GM12875 (cell line): ENCODE results near the gene TRERF1.

Source experiments
- H3K4me3 ChIP-seq: one replicate; pipeline ENCODE4 v1.5.1; 2011; ENCODE audit warnings: low read depth, low read length, control low read depth
- TF ChIP-seq, protein P1 (sequence below): IDR thresholded peaks from 2 replicates; pipeline ENCODE4 v1.5.1; 2011; ENCODE audit warnings: low read depth, mild to moderate bottlenecking, control low read depth, inconsistent platforms, low read length, moderate library complexity, borderline replicate concordance; ENCODE audit not compliant: insufficient read depth

Gene TRERF1

DNA sequence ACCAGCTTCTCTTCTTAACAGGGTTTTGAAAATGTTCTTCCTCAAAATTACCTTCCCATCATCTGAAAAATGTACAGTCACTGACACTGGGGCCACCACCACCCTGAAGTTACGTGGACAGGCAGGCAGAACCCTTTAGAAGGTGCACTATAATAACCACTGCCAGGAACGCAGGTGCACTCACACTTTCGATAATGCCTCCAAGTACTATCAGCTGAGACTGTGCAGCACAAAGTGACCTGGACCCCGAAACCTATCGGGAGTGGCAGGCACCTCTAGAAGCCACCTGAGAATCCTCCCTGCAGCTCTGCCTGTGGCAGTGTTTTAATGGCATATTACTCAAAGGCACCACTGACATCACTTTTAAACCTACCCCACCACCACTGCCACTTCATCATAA lies 66.4 kb downstream of the TRERF1 start:
- TF ChIP-seq, protein P1, sequence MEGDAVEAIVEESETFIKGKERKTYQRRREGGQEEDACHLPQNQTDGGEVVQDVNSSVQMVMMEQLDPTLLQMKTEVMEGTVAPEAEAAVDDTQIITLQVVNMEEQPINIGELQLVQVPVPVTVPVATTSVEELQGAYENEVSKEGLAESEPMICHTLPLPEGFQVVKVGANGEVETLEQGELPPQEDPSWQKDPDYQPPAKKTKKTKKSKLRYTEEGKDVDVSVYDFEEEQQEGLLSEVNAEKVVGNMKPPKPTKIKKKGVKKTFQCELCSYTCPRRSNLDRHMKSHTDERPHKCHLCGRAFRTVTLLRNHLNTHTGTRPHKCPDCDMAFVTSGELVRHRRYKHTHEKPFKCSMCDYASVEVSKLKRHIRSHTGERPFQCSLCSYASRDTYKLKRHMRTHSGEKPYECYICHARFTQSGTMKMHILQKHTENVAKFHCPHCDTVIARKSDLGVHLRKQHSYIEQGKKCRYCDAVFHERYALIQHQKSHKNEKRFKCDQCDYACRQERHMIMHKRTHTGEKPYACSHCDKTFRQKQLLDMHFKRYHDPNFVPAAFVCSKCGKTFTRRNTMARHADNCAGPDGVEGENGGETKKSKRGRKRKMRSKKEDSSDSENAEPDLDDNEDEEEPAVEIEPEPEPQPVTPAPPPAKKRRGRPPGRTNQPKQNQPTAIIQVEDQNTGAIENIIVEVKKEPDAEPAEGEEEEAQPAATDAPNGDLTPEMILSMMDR: no peak
- no peak overlapping the region for H3K4me3 ChIP-seq

DNA sequence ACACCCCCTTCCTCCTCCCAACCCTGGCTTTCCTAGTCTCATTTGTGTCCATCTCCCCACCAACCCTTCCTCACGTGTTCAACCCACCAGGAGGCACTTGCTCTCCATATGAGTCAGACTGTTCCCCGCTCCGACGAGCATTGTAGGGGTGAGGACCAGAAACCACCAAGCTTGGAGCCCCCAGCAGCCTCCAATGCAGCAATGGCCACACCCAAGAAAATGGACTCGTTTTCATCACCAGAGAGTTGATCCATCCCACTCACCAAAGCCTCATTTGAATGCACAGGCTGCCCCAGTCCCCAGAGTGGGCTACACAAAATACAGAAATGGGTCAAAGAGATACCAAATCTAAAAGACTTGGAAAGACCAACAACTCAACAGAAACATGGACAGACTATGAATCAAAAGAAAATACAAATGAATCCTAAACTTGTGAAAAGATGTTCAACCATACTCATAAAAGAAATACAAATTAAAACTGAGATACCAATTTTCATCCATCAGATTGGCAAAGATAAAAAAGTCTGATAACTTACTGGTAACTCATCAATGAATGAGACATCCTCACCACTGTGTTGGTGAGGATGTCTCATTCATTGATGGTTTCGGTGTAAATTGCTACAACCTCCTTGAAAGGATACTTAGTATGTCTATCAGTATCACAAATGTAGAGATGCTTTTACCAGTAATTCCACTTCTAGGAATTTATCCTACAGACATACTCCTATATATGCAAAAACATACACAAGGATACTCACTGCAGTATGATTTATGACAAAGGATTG lies 68.1 kb downstream of the TRERF1 start:
- TF ChIP-seq, protein P1: no peak
- H3K4me3 ChIP-seq: no peak overlapping the region

DNA sequence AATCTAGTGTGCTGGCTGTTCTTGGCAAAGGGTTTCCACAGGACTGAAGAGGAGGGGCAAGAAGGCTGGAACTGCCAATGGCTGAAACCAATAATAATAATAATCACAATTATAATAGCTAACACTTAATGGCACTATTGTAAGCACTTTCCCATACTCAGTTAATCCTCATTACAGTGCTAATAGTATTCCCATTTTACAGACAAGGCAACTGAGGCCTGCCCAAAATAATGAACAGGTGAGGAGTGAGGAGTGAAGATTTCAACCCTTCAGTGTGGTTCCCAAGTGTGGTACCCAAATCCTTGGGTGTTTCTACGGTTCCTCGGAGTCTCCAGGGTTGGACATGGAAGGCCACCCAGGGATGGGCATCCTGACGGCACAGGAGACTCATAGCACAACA lies 69.9 kb downstream of the TRERF1 start:
- no peak overlapping the region for H3K4me3 ChIP-seq
- TF ChIP-seq, protein P1: no peak

DNA sequence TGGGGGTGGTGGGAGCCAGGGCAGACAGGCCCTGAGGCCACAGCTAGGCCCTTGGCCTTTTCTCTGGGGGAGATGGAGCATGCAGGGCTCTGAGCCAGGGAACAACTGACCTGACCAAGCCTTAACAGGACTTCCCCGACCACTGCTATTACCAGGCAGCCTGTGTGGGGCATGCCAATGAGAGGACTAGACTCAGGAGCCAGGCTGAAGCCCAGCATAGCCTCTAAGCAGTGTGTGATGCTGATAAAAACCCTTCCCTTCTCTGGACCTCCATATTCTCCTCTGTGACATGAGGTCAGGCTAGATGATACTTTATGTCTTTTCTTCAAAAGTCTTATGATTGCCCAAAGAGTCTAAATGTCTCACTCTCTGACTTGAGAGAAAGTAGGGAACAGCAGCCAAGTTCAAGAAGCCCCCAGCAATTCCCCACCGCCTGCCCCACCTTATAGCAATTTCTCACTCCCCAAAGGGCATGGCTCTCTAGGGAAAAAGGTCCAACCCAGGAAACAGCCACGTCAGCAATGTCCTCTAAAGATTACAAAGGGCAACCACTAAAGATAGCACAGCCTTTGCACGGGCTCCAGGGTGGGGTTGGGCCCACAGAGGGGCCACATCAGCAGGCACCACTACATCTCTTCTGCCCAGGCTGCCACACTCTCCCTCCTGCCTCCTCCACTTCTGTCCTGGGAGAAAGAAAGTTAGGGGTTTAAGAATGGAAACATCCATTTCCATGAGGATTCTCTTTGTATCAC lies 71.3 kb downstream of the TRERF1 start:
- TF ChIP-seq, protein P1: no peak
- H3K4me3 ChIP-seq: no peak overlapping the region

DNA sequence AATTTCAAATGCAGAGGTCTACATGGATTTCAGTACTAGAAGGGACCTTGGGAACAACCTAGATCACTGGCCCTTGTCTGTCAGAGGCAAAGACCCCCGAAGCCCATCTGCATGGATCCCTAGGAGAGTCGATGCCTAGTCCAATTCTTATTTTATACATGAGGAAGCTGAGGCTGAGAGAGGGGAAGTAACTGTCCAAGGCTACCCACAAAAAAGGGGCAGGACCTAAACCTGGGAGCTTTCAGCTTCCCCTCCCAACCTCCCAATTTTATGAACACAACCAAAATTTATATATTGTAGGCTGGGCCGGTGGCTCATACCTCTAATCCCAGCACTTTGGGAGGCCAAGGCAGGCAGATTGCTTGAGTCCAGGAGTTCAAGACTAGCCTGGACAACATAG lies 73.2 kb downstream of the TRERF1 start:
- H3K4me3 ChIP-seq: no peak overlapping the region
- TF ChIP-seq, protein P1: no peak

DNA sequence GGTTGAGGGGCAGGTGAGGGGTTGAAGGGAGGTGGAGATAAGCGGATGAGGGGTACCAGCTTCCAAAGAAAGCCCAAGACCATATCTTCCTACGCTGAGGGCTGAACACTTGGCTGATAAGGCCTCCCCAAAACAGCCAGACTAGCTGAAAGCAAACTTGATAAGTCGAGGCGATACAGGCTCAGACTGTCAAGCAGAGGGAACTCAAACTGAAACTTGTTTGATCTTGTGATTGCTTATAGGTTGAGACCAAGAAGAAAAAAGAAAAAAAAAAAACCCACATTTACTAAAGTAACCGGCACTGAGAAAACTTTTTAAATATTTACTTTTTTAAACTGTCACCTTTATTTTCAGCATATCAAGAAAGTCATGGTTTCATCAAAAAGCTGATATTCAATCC lies 73.6 kb downstream of the TRERF1 start:
- TF ChIP-seq, protein P1: no peak
- H3K4me3 ChIP-seq: no peak overlapping the region
